GM10248 (cell line): ENCODE measurements around the gene DCLK1.

Experiments
- CTCF ChIA-PET: fragments of 300-600 bp; sonication (Branson Sonifier 250); formaldehyde crosslinking; extraction: SDS; loops from one replicate; lab custom pipeline; 2021; ENCODE audit warnings: antibody characterized with exemption; lab: Yijun Ruan, JAX
- POLR2A ChIA-PET: fragments of 350-650 bp; sonication (Branson Sonifier 250); formaldehyde crosslinking; extraction: SDS; loops from one replicate; lab custom pipeline; 2020; ENCODE audit warnings: antibody characterized with exemption; lab: Yijun Ruan, JAX
- DNase-seq: peaks from one replicate; pipeline ENCODE4 v3.0.0; 2012; ENCODE audit errors: extremely low spot score
- CTCF ChIP-seq: IDR thresholded peaks from 2 replicates; pipeline ENCODE4 v1.5.1; 2012; ENCODE audit warnings: mild to moderate bottlenecking, low read depth; ENCODE audit errors: extremely low read depth, missing control alignments, control extremely low read depth

DCLK1 gene

GRCh38 chr13:35966024-35966423 is 165.2 kb downstream of the DCLK1 start:
- CTCF ChIA-PET, result no interaction called here
- TF ChIP-seq CTCF, result no peak
- POLR2A ChIA-PET, result no interaction called here
- DNase-seq, result no peak

DNA sequence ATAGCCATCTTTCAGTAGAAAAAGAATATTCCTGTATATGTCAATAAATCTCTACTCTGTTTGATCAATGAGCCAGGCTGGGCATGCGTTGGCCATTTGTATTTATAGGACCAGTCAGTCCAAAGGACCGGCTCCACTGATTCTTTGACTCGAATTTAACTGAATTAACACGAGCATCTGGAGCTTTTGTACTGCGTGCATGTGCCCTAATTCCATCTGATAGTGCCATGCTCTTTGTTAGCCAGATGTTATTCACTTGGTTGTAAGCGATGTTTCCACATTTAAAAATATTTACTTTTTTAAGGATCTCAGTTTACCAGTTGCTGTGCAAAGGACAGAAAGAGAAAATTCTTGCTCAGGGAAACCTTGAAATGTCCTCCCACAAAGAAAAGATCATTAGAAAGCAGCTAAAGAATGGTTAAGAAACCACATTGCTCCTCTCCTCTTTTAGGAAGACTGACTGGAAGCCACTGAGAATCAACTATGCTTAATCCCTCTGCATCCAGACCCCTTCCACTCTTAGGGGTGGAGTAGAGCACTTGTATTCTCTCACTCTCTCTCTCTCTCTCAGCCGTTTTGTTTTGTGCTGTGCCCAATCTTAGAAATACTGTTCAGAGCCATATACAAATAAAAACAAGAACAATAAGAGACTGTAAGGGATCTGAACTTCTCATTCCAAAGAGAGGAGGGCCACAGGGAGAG is 165.8 kb downstream of the DCLK1 start:
- TF ChIP-seq CTCF, result no peak
- CTCF ChIA-PET, result no interaction called here
- POLR2A ChIA-PET, result no interaction called here
- no peak for DNase-seq

DNA sequence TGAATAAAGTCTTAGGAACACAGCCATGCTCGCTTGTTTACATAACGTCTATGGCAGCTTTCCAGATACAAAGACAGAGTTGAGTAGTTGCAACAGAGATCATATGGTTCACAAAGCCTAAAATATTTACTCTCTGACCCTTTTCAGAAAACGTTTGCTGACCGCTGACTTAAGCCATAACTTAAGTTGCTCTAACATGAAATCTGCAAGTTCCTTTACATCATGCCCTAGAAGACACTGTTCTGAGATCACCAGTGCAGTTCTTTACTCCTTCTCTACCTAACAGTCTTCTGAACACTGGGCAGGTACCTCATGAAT is 166.4 kb downstream of the DCLK1 start:
- ChIA-PET CTCF (no interaction called here), POLR2A (no interaction called here)
- TF ChIP-seq CTCF, result no peak

GRCh38 chr13:35964011-35964862 is 166.9 kb downstream of the DCLK1 start:
- DNase-seq, result no peak
- TF ChIP-seq CTCF, result no peak
- ChIA-PET POLR2A (no interaction called here), CTCF (no interaction called here)

More for the DNA sequence above, 166.4 kb downstream of the DCLK1 start:
- DNase-seq, result no peak

DNA sequence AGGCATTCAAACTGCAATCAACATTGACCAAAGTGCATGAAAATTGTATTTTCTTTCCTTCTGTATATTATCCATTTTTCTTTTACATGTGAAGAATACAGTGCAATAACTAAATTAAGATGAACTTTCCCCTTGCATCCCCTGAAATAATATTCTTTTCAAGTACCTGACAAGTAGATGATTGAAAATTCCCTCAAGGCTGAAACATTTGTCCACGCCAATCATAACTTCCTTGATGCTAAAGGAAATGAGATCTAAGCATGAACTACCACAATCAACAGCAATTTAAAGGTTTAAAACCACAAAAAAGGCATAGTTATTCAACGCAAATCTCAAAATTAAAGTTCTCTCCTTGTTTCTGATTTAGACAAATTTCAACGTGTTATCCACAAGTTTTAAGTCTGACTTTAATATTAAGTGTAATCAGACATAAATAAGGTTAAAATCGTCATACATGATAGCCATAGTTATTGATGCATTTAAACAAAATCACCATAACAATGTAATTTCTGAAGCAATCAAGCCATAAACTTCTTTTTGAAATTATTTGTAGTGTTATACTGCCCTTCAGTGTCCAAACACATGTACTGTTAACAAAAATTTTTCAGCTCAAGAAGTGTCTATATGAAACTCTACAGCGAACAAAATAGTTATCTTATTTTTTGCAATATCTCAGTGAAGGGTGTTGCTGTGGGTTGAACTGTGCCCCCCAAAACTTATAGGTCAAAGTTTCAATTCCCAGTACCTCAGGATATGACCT is 169.5 kb downstream of the DCLK1 start:
- DNase-seq, result no peak
- ChIA-PET CTCF (interaction anchor here (1.7 kb wide), 1 partner anchor 17 kb away, joined by 5 read pairs; no protein-coding TSS in a partner anchor), POLR2A (no interaction called here)
- TF ChIP-seq CTCF, result no peak

GRCh38 chr13:35961002-35961401 is 170.2 kb downstream of the DCLK1 start:
- ChIA-PET CTCF (no interaction called here), POLR2A (no interaction called here)
- DNase-seq, result no peak
- TF ChIP-seq CTCF, result no peak
